B cell (primary cell): ENCODE results near the gene ZNF106. TPM values are rescaled to one million over a fixed set of nuclear protein-coding genes. Genes with fewer than 3 reads are reported as not detected.

ENCODE experiments used
- ATAC-seq: fragments of 200-7000 bp; cut with Tn5 transposase; one replicate; pipeline ENCODE4 v1.10.0; 2021; ENCODE audit warnings: low read depth, mild to moderate bottlenecking, moderate number of reproducible peaks, moderate library complexity
- CTCF ChIA-PET: fragments of 350-600 bp; sonication (Branson Sonifier 250); formaldehyde crosslinking; loops from one replicate; lab custom pipeline; 2021; ENCODE audit warnings: antibody characterized with exemption, inconsistent platforms; lab: Charles Lee
- POLR2A ChIA-PET: fragments of 350-600 bp; sonication (Branson Sonifier 250); formaldehyde crosslinking; loops from one replicate; lab custom pipeline; 2021; ENCODE audit warnings: antibody characterized with exemption; lab: Charles Lee
- DNase-seq: peaks from one replicate; pipeline ENCODE4 v3.0.0; 2013
- H2AFZ ChIP-seq: 2 replicates; pipeline ENCODE4 v1.6.1; 2012; ENCODE audit warnings: mild to moderate bottlenecking, low read depth, low read length; ENCODE audit not compliant: insufficient read depth, poor library complexity, severe bottlenecking
- H3K27ac ChIP-seq, 2 donors: 1 replicate in 1 of 2; 2 replicates in 1 of 2; pipeline ENCODE4 v1.5.1; 2012 to 2013; ENCODE audit warnings: low read length in 2 of 2, mild to moderate bottlenecking in 2 of 2, moderate library complexity in 1 of 2
- H3K27me3 ChIP-seq, 4 experiments: fragments of 200-600 bp in 1 of 4; sonication (generic) in 1 of 4; replicated peaks in 1 of 4; 1 replicate in 2 of 4; 2 replicates in 2 of 4; pipeline versions ENCODE4 v1.6.1 to v1.7.0; 2013 to 2016; ENCODE audit warnings: low read length in 3 of 4, mild to moderate bottlenecking in 2 of 4, mixed read lengths in 1 of 4, moderate library complexity in 1 of 4; ENCODE audit not compliant: insufficient read depth in 4 of 4, control insufficient read depth in 3 of 4; ENCODE audit errors: control extremely low read depth in 1 of 4
- H3K36me3 ChIP-seq, 2 experiments: replicated peaks in 1 of 2; 1 replicate in 1 of 2; 2 replicates in 1 of 2; pipeline versions ENCODE4 v1.6.1 to v1.7.1; 2013; ENCODE audit warnings: low read length in 1 of 2; ENCODE audit not compliant: insufficient read depth in 2 of 2, control insufficient read depth in 1 of 2; ENCODE audit errors: control extremely low read depth in 1 of 2, extremely low read depth in 1 of 2
- H3K4me1 ChIP-seq, 2 donors: fragments of 200-600 bp in 1 of 2; sonication (generic) in 1 of 2; 1 replicate in 1 of 2; 2 replicates in 1 of 2; pipeline versions ENCODE4 v1.5.1 to v1.6.1; 2013 to 2017; ENCODE audit warnings: low read length in 2 of 2; ENCODE audit not compliant: control insufficient read depth in 2 of 2, insufficient read depth in 2 of 2
- H3K4me2 ChIP-seq: replicated peaks from 2 replicates; pipeline ENCODE3; 2012; ENCODE audit warnings: mild to moderate bottlenecking, low read depth, low read length; ENCODE audit not compliant: poor library complexity, severe bottlenecking
- H3K4me3 ChIP-seq, 5 experiments: fragments of 200-600 bp in 1 of 5; sonication (generic) in 1 of 5; 1 replicate in 3 of 5; 2 replicates in 2 of 5; pipeline versions ENCODE4 v1.5.1 to v1.7.0; 2011 to 2016; ENCODE audit warnings: low read length in 4 of 5, mild to moderate bottlenecking in 4 of 5, low read depth in 2 of 5, control low read depth in 1 of 5, moderate library complexity in 1 of 5; ENCODE audit not compliant: insufficient read depth in 1 of 5; ENCODE audit errors: control extremely low read depth in 1 of 5, extremely low read depth in 1 of 5
- H3K79me2 ChIP-seq: fragments of 200-600 bp; sonication (generic); one replicate; pipeline ENCODE4 v1.6.0; 2016; ENCODE audit warnings: low read length; ENCODE audit not compliant: control insufficient read depth, insufficient read depth
- H3K9ac ChIP-seq: fragments of 200-600 bp; sonication (generic); 2 replicates; pipeline ENCODE4 v1.6.1; 2017; ENCODE audit warnings: mild to moderate bottlenecking, low read length, moderate library complexity
- H3K9me3 ChIP-seq, 3 donors: one replicate each; pipeline versions ENCODE4 v1.6.1 to v1.7.1; 2013; ENCODE audit warnings: low read length in 2 of 3; ENCODE audit not compliant: control insufficient read depth in 2 of 3, insufficient read depth in 1 of 3; ENCODE audit errors: control extremely low read depth in 1 of 3
- H4K20me1 ChIP-seq: 2 replicates; pipeline ENCODE4 v1.6.0; 2012; ENCODE audit warnings: mild to moderate bottlenecking, low read length; ENCODE audit not compliant: insufficient read depth, control insufficient read depth, poor library complexity, severe bottlenecking
- H3K27ac Mint-ChIP-seq: one replicate; pipeline ENCODE4 v1.8.0; 2021; ENCODE audit warnings: mixed read lengths
- H3K27me3 Mint-ChIP-seq: one replicate; pipeline ENCODE4 v1.8.0; 2021; ENCODE audit warnings: mixed read lengths
- H3K4me1 Mint-ChIP-seq: one replicate; pipeline ENCODE4 v1.8.0; 2021; ENCODE audit warnings: mixed read lengths
- H3K4me3 Mint-ChIP-seq: one replicate; pipeline ENCODE4 v1.8.0; 2021; ENCODE audit warnings: mixed read lengths
- H3K9me3 Mint-ChIP-seq: one replicate; pipeline ENCODE4 v1.8.0; 2022; ENCODE audit warnings: mixed read lengths; ENCODE audit not compliant: insufficient read depth
- CTCF ChIP-seq: fragments of 200-600 bp; IDR thresholded peaks from one replicate; pipeline ENCODE4 v1.8.0; 2022; ENCODE audit warnings: antibody characterized with exemption, mild to moderate bottlenecking
- EZH2 ChIP-seq: IDR thresholded peaks from 2 replicates; pipeline ENCODE4 v1.6.1; 2012; ENCODE audit warnings: borderline replicate concordance, low read depth, mild to moderate bottlenecking, moderate library complexity, low read length; ENCODE audit not compliant: insufficient read depth, poor library complexity, severe bottlenecking
- WGBS: methylation state at CpG from one replicate; pipeline ENCODE4 v1.1.5; 2013; ENCODE audit warnings: missing lambda C conversion rate; ENCODE audit not compliant: insufficient coverage; 5-methylcytosine and 5-hydroxymethylcytosine counted together
- intact Hi-C: fragments of 100-400 bp; cut with micrococcal nuclease; formaldehyde crosslinking; loops from one replicate; pipeline ENCODE4 v1.10.0; 2022
- polyA plus RNA-seq: library from polyadenylated mRNA; depleted of rRNA; stranded (reverse); fragments of >200 nt; gene quantifications from 2 replicates; pipeline ENCODE4 v1.2.3, GENCODE V29; 2012
- total RNA-seq, 2 donors: library from RNA; stranded (reverse); fragments of 120-200 nt in 1 of 2; gene quantifications; 1 replicate in 1 of 2; 2 replicates in 1 of 2; pipeline versions ENCODE4 v1.2.3 to v1.2.4, GENCODE V29; 2013 to 2022

ZNF106 gene
- total and polyA plus RNA-seq, 2 donors (not counting 1 experiment from before 2014, with no cell fraction given): 10.1 to 51.4 TPM

- no peak for ATAC-seq
- no peak for TF ChIP-seq CTCF
- no peak for TF ChIP-seq EZH2
- H3K9me3 ChIP-seq: no peaks in the 10 kb centered on the region
- H3K4me3 Mint-ChIP-seq: no peak overlapping the region
- no peak overlapping the region for H3K4me3 ChIP-seq
- no peak overlapping the region for H3K9ac ChIP-seq
- no CpG with 5 or more reads among the region's 3 CpGs for WGBS
- H4K20me1 ChIP-seq: no peaks in the 10 kb centered on the region
- H3K27me3 Mint-ChIP-seq: no peaks in the 10 kb centered on the region
- POLR2A ChIA-PET: no interaction called here
- H3K79me2 ChIP-seq: peaks cover 50% of the 10 kb centered on the region
- no peak overlapping the region for H3K27ac ChIP-seq
- H3K9me3 Mint-ChIP-seq: no peaks in the 10 kb centered on the region
- H3K4me1 Mint-ChIP-seq: peaks cover 29% of the 10 kb centered on the region
- no peaks in the 10 kb centered on the region for H3K27me3 ChIP-seq
- CTCF ChIA-PET: interaction anchor here (1.0 to 1.4 kb wide), 3 partner anchors 9 to 10 kb away, joined by 3 read pairs; no protein-coding TSS in a partner anchor
- no peak overlapping the region for H2AFZ ChIP-seq
- no peak overlapping the region for H3K4me2 ChIP-seq
- no peak overlapping the region for H3K27ac Mint-ChIP-seq
- H3K36me3 ChIP-seq: peaks cover 2 to 29% of the 10 kb centered on the region in 2 experiments
- intact Hi-C loops: no loop called here
- peaks cover 6 to 18% of the 10 kb centered on the region in 2 donors for H3K4me1 ChIP-seq
- DNase-seq: no peak
These were observed 29.7 kb downstream of the ZNF106 start for GRCh38 chr15:42461261-42461660.

- H3K27me3 ChIP-seq: no peaks in the 10 kb centered on the region
- no peaks in the 10 kb centered on the region for H3K9me3 ChIP-seq
- DNase-seq (peak; percentile 68), ATAC-seq (peak; percentile 43)
- H3K4me3 ChIP-seq: no peak overlapping the region
- H3K4me2 ChIP-seq: peak overlapping the region; percentile 23
- H3K36me3 ChIP-seq: peaks cover 7 to 15% of the 10 kb centered on the region in 2 experiments
- peaks cover 6 to 20% of the 10 kb centered on the region in 2 donors for H3K4me1 ChIP-seq
- H3K27ac ChIP-seq: peak overlapping the region; percentile 54 to 77
- CTCF ChIA-PET: interaction anchor here (0.6 kb wide), 1 partner anchor 83 kb away, joined by 3 read pairs; no protein-coding TSS in a partner anchor
- POLR2A ChIA-PET: no interaction called here
- WGBS: 69% methylated on average over 7 of the region's 8 CpGs
- H4K20me1 ChIP-seq: no peaks in the 10 kb centered on the region
- TF ChIP-seq CTCF: no peak
- no peak for TF ChIP-seq EZH2
- H3K79me2 ChIP-seq: peaks cover 27% of the 10 kb centered on the region
- peak overlapping the region; percentile 11 for H3K4me3 Mint-ChIP-seq
- H3K27ac Mint-ChIP-seq: peak overlapping the region; percentile 77
- peaks cover 24% of the 10 kb centered on the region for H3K4me1 Mint-ChIP-seq
- no peak overlapping the region for H3K9ac ChIP-seq
- no peaks in the 10 kb centered on the region for H3K9me3 Mint-ChIP-seq
- no peak overlapping the region for H2AFZ ChIP-seq
- no peaks in the 10 kb centered on the region for H3K27me3 Mint-ChIP-seq
- intact Hi-C loops: no loop called here
These were observed 33.2 kb downstream of the ZNF106 start for GRCh38 chr15:42457445-42458442.
